ENCODE measurements around the gene HOXA6.

The HOXA6 gene

DNA sequence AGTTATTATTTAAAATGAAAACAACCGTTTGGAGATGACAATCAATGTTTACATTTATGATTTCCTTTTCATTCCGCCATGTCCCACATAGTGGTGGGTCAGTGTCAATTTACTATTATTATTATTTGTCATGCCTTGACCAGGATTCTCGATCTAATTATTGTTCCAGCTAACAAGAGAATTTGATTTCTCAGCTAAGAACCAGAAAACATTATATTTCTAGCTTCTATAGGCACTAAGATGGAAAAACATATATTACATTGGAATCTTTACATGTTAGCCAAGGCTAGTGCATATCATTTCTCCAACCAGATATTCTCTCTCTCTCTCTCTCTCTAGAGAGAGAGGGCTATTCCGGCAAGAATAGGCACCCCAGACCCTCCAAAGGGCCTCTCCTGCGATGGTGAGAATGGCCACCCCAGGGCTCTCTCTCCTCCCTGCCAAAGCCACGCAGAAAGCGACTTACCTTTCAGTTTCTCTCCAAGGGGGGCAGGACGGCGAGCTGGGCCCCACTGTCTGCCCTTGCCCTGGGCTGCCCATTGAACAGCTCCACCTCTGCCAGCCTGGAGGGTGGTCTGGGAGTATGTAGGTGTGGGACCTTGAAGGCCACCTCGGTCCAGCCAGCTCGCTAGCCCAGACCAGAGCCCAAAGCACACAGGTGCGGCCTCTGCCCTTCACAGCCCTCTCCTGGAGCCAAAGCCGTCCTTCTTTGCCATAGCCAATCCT is 2.4 kb upstream of the HOXA6 start:
- no peak for DNase-seq

DNA sequence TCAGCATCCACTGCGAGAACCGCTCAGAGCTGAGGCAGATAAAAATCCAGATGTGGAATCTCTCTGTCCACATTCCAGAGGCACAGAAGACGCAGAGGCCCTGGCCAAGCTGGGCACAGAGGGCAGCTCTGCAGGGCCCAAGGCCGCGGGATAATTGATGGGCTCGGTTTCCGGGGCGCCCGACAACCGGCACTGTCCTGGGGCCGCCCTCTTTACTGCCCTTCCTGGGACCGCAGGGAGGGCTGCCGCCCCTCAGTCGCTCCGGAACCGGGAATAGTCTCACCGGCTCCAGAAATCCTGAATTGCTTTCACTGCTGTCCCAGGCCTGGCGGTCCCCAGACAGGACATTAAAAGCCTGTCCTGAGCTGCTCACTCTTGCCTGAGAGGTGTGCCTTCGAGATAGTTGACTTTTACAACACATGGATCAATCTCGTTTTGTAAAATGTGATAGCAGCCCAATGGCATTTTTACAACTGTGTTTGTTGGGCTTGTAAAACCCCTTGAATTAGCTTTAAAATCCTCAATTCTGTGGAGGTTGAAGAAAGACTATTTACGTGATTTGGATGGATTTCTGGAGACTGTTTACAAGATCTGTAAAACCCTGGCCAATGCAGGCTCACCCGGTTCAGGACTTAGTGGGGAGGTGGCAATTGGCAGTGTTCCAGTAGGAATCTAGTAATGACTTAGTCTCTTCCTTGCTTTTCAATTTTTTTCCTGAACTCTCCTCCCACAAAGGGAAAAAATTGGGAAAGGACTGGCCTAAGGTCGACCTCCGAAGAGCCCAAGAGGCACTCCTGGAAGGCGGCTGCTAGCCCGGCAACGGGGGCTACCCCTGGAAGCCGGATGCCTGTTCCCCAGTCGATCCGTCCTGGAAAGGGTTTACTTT is 1.4 kb upstream of the HOXA6 start:
- no peak for DNase-seq

DNA sequence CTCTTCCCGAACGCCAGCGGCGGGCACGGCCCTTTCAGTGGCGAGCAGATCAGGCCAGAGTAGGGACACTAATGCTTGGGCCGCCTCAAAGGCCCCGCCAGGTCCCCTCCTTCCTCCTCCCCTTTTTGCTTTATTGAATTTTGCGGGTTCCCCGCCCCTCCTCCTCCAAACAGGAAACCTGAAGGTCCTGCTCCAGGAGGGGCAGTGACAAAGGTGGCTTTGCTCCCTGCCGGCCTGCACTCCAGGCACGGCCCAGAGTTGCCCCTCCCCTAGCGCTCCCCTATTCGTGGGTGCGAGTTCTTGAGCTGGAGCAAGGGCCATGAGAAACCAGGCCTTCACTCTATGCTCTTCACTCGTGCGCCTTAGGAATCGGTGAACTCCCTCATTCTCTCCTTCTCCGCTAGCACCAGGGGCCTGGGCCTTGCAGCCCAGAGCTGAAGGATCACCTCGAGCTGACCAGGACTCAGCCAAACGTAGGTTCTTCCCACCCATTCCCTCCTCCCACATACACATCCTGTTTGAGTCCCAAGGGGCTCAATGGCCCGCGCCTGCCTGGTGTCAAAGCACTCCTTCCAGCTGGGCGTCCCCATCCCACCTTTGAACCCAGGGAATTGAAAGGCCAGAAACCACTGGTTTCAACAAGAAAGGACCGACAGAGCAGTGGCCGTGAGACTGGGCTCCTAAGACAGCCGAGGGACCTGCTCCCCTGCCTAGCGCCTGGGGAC is 619 bp upstream of the HOXA6 start:
- no peak for DNase-seq

DNA sequence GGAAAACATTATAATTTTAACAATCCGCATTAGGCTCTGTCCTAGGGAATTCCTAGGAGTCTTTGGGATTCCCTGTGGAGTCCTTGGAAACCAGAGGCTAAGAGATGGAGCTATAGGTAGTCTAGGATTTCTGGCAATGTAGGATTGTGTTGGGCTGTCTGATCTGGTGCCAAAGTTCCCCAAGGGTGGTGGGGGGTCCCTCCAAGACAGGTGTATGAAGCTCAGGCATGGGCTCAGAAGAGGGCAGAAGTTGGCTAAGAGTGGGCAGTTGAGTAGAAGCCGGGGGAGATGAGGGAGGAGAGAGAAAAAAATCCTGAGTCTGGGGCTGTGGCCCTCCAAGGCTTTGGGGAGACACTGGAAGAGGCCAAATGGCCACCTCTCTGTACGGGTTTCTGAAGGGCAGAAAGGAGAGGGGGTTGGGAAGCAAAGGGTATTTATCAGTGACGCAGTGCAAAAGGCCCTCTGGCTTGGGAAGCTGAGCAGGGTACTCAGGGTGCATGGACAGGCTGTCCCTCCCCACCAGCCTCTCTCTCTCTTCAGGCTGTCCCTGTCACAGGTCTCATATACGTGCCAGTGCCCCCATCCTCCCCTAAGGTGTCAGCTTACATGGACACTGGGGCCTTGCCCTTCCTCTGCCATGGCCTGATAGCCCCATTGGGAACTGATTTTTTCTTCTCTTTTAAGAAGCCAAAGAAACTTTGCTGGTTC is 929 bp downstream of the HOXA6 start:
- DNase-seq: no peak

DNA sequence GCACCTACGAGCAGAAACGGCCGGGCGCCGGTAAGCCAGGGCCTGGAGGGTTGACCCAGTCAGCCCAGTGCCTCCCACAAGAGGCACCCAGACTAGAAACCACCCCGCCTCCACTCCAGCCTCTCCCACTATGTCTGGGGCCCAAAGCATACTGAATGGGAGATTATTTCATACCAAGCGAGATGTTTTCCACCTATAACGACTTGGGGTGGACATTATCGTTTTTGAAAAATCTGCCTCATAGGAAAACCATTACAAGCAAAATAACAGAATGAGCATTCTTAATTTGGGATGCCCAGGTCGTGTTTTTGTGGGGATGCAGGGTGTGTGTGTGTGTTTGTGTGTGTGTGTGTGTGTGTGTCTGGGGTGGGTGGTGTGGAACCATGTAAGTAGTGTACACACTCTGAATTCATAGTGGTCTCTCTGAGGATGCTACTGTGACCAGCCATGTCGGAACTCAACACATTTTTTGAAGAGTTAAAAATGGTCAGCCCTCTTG is 1.6 kb downstream of the HOXA6 start:
- no peak for DNase-seq

DNA sequence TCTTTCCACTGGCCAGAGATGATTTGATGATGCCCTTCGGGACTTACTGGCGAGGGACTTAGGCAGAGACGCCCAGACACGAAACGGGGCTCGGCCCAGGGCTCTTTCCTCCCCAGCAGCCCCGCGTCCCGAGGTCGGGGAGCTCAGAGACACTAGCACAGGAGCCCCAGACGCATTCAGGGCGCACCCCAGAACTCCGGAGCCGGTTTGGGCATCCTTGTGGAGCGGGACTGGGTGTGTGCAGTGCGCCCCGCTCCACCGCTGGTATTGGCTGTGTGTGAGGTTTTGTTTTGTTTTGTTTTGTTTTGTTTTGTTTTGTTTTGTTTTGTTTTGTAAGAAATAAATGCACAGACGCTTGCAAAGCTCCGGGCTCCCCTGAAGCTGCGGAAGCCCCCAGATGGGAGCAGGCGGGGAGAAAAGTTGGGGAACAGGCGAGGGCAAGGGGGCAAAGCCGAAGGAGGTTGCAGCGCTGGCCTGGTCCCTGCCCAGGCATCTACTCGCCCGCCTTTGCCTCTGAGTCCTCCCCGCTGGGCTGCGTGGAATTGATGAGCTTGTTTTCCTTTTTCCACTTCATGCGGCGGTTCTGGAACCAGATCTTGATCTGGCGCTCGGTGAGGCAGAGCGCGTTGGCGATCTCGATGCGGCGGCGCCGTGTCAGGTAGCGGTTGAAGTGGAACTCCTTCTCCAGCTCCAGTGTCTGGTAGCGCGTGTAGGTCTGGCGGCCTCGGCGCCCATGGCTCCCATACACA is 2.2 kb downstream of the HOXA6 start:
- no peak for DNase-seq

DNA sequence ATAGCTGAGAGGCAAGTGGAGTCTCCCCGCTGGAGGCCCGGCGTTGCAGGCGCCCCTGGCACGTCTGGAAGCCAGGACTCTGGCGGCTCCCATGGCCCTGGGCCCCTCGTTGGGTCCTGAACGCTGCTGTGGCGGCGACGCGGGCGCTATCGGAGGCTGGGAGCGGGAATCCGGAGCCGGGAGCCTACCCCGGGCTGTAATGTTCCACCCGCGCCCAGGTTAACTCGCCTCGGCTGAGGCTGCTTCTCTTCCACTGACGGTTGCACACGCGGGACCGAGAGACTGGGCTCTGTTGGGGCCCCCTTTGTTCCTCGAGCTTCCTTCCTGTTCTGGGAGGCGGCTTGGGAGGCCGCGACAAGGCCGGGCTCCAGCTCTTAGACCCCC is 2.8 kb downstream of the HOXA6 start:
- DNase-seq: no peak

DNA sequence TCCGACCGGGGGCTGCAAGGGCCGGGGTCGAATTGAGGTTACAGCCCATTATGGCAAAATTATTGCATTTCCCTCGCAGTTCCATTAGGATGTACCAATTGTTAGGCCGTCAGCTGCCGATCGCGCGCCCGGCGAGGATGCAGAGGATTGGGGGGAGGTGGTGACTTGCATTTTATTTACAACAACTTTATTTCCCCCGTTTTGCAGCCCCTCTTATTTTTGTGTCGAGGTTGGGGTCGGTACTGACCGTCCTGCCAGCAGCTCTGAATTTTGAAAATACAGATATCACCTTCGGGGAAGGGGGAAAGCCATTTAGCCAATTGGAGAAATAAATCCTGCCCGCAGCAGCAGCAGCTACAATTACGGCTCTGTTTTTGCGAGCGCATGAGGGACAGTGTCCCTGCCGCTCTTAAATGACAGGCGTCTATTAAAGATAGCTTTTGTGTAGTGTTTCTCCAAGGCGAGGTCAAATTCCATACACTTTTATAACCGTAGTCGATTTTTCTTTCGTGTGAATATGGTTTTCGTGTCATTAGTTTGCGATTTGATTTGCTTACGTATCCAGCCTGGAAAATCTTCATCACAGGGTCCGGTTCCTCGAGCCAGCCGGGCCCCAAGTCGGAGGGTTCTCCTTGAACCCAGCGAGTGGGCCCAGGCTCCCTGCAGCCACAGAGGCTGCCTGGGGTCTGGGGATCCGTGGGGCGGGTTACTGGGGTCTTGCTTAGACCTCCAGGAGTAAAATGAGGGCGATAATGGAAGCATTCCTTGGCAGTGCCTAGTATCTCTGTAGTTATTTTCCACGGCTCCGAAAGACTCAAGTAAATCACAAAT is 3.4 kb downstream of the HOXA6 start:
- no peak for DNase-seq

DNA sequence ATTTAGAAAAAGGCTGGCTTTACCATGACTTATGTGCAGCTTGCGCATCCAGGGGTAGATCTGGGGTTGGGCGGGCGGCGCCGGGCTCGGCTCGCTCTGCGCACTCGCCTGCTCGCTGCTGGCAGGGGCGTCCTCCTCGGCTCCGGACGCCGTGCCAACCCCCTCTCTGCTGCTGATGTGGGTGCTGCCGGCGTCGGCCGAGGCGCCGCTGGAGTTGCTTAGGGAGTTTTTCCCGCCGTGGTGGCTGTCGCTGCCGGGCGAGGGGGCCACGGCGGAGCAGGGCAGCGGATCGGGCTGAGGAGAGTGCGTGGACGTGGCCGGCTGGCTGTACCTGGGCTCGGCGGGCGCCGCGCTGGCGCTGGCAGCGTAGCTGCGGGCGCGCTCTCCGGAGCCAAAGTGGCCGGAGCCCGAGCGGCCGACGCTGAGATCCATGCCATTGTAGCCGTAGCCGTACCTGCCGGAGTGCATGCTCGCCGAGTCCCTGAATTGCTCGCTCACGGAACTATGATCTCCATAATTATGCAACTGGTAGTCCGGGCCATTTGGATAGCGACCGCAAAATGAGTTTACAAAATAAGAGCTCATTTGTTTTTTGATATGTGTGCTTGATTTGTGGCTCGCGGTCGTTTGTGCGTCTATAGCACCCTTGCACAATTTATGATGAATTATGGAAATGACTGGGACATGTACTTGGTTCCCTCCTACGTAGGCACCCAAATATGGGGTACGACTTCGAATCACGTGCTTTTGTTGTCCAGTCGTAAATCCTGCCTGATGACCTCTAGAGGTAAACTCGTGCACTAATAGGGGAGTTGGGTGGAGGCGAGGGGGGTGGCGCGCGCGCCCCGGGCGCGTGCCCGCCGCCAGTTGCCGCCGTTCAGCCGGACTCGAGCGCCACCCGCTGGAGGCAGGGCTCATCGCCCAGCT is 4.3 kb downstream of the HOXA6 start, which contains the start of gene HOXA5:
Gene HOXA5, minus strand, starts transcription at position 659 of the 927 bp plus-strand sequence. Its CDS starts 74 bp downstream, at position 585.
- DNase-seq: peak; percentile 66

DNA sequence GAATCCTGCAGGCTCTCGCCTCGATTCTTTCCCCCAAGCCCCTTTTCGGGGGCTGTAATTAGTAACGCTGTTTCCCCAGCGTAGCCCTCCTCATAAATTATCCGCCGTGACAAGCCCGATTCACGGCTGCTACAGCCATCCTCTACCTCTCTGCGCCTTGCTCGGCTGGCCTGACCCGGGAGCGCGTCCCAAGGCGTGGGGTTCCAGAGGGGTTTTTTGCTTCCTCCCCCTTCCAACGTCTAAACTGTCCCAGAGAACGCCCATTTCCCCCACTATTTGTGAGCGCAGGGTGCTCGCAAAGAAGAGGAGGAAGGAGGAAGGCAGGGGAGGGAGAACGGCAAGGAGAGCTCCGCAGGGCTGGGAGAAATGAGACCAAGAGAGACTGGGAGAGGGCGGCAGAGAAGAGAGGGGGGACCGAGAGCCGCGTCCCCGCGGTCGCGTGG is 5.0 kb downstream of the HOXA6 start:
- no peak for DNase-seq

DNA sequence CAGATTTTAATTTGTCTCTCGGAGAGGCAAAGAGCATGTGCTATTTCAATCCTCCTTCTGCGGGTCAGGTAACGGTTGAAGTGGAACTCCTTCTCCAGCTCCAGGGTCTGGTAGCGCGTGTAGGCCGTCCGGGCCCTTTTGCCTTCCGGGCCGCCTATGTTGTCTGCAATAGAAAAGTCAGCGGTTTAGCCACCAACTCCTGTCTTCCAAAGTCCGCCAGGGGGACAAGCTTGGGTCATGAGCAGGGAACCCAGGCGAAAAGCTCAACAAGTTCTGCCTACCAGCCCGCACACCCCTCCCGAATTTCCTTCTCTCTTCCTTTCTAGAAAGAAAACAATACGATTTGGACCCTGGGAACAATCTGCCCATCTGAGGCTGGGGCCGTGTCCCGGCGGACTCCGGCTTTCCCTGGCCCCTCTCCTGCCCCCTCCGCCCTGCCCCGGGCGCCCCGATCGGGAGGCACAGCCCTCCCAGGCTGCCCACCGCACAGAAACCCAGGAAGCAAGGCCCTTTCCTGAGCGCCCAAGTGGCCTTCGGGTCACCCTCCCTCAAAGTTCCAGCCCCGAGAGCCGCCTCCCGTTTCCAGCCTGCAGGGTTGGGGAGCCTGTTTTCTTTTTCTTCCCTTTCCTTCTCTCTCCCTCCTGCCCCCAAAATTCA is 5.5 kb downstream of the HOXA6 start:
- no peak for DNase-seq

DNA sequence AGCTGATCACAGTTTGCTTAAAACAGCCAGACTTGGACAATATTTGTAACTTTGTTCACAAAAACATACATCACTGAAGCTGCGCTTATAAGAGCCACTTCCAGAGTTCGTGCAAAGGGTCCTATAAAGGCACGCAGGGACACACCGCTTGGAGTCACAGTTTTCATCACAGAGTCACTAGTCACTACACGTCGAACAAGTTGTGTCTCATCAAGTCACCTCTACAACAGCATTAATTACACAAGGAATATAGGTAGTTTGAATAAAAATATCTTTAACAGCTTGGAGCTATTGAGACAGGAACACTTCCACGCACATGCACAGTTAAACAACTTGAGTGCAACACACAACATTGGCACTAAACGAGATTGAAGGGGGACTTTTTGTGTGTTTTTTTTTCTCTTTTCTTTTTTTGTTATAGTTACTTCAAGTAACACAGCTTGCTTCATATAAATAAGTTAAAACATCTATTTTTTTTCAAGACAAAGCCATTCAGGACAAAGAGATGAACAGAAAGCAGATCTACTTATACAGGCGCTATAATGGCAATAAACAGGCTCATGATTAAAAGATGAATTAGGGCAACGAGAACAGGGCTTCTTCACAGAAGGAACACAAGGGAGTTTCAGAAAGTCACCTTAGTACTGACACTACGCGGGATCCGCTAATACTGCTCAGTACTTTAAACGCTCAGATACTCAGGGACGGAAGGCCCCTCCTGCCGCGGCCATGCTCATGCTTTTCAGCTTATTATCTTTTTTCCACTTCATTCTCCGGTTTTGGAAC is 6.2 kb downstream of the HOXA6 start:
- DNase-seq: no peak

DNA sequence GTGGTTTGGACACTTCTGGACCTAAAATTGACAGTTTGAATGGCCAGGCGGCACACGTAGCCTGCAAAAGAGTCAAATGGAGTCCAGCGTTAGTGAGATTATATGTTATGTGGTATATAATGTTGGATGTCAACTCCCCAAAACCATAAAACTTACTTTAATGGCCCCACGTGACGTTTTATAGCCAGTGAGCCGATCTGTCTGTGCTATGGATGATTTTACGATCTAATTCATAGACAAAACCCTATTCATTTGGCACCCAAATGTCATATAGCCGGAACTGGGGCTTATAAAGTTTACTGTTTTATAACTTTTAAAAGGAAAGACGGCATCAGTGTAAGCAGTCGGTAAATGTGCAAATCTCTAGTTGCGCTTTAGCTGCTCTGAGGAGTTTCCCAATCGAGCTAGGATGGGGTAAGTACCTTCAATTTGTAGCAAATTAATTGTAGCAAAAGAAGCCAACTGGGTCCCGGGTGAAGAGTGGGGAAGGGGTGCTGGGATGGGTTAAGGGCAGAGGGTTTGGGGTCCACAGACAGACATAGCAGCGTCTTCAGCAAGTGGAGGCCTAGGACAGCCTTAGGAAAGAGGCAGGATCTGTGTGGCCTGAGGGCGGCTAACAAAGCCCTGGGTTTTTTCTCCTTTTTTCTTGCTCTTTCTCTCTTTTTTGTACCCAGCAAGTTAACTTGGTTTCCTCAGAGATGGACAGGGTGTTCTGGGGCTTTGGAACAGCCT is 7.3 kb downstream of the HOXA6 start:
- no peak for DNase-seq

DNA sequence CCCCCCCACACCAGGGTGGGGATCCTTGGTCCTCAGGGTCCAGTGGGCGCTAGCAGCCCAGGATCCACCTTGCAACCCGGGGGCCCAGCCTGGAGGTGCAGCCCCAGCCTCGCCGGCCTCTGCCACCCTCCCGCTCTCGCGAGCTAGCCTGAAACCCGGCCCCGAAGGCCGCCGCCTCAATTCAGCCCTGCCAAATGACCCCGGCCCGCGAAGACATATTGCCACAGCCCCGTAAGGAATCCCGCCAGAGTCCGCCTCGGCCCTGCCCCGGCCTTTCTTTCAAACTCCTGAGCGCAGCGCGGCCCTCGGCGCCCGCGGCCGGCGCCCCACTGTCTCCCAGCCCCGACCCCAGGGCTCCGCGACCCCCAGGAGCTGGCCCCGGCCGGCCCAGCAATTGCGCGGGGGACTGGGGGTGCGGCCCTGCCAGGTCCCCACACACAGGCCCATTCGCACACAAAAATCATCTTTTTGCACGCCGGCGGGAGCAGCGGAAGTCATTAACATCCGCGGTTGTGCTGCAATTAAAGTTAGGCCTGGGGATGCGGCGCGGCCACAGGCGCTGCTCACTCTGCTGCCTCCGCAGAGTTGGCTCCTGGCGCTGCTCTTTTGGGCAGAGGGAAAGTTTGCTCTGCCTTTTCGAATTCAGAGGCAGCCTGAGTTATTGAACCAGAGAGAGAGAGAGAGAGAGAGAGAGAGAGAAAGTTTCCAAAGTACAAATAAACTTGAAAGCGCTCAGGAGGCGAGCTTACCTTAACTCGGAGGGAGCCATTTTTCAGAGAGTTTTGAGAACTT is 8.0 kb downstream of the HOXA6 start:
- no peak for DNase-seq

DNA sequence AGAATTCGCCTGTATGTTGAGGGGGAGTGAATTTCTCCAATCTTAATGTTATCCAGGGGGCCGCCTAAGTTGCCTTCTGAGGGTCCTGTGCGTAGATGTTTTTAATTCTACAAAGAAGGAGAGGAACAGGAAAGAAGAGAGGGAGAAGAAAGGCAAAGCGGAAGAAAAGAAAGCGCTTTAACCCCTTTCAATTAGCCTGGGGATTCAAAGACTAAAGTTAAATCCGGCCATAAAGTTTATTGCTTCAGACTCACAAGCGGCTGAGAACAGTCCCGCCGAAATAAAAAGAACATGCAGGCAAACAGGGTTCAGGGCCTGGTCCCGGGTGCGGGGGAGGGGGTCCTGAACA is 8.6 kb downstream of the HOXA6 start:
- DNase-seq: no peak

DNA sequence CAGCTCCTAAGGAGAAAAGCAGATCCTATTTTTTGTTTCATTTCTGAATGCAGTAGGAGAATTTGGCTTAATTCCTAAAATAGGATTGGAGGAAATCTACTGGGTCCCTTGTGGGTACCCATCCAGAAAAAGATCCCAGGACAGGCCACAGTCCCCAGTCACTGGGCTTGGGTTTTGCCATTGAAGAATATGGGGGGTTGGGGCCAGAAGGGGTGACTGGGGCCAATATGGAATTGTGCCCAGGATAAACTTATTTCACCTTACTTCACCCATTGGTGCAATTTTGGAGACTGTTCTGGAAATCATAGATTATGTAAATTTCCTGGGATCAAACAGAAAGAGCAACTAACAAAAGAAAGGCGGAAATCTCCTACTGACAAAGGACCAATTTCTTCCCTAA is 9.1 kb downstream of the HOXA6 start:
- DNase-seq: no peak
